GM19372 (cell line): ENCODE data around the gene IFNA14.
"Not testable (repeated sequence)": the region's sequence is repeated elsewhere in the genome, so short reads cannot be mapped to it uniquely, and the experiment has no call there.

Experiments
- ATAC-seq: cut with Tn5 transposase; IDR thresholded peaks from one replicate; pipeline ENCODE4 v1.9.1; 2021; ENCODE audit warnings: mild to moderate bottlenecking, low read depth, moderate library complexity; ENCODE audit not compliant: unreplicated experiment

IFNA14 gene

GRCh38 chr9:21217211-21217610, 22.6 kb downstream of the IFNA14 start, which contains the start of gene IFNA16:
Gene IFNA16 (minus strand): TSS chr9:21217311. CDS start chr9:21217305, 6 bp downstream.
- not testable (repeated sequence) for ATAC-seq

GRCh38 chr9:21213411-21214326, 26.1 kb downstream of the IFNA14 start:
- ATAC-seq = not testable (repeated sequence)

GRCh38 chr9:21212160-21212559, 27.6 kb downstream of the IFNA14 start:
- not testable (repeated sequence) for ATAC-seq

- ATAC-seq = not testable (repeated sequence)
Measured at GRCh38 chr9:21210782-21211181, 29.0 kb downstream of the IFNA14 start.

- no peak for ATAC-seq
Measured at GRCh38 chr9:21210311-21210710, 29.5 kb downstream of the IFNA14 start.

- ATAC-seq = not testable (repeated sequence)
Measured at GRCh38 chr9:21207043-21207442, 32.8 kb downstream of the IFNA14 start, which contains the start of gene IFNA10. Gene IFNA10 (minus strand): TSS chr9:21207143. CDS start chr9:21207097, 46 bp downstream.

GRCh38 chr9:21205204-21205603, 34.6 kb downstream of the IFNA14 start:
- ATAC-seq = no peak

- not testable (repeated sequence) for ATAC-seq
Measured at GRCh38 chr9:21202105-21202504, 37.7 kb downstream of the IFNA14 start, which contains the start of gene IFNA7. Gene IFNA7 (minus strand): TSS chr9:21202205. CDS start chr9:21202165, 40 bp downstream.

GRCh38 chr9:21194867-21195776, 44.7 kb downstream of the IFNA14 start:
- peak; percentile 96 for ATAC-seq
